Heart right ventricle (tissue), 16 donors: Measurements from ENCODE around the gene LCE4A. TPM values are rescaled to one million over a fixed set of nuclear protein-coding genes. Genes with fewer than 3 reads are reported as not detected.

ENCODE experiments used
- ATAC-seq, 8 donors: fragments of 200-7000 bp; cut with Tn5 transposase; one replicate each; pipeline ENCODE4 v1.9.1; 2020; ENCODE audit warnings: mild to moderate bottlenecking in 8 of 8, moderate library complexity in 8 of 8, moderate number of reproducible peaks in 1 of 8
- DNase-seq, 2 donors: peaks; one replicate each; pipeline ENCODE4 v3.0.0-alpha.2; 2020
- H3K27ac ChIP-seq, 10 donors: fragments of 200-600 bp; sonication (generic) in 2 of 10; one replicate each; pipeline versions ENCODE4 v1.5.0 to v1.8.0; 2020 to 2022; ENCODE audit warnings: mild to moderate bottlenecking in 3 of 10
- H3K27me3 ChIP-seq, 7 donors: fragments of 200-600 bp; one replicate each; pipeline ENCODE4 v1.8.0; 2021 to 2022; ENCODE audit warnings: mild to moderate bottlenecking in 2 of 7
- H3K36me3 ChIP-seq, 9 donors: fragments of 200-600 bp; sonication (generic) in 1 of 9; one replicate each; pipeline versions ENCODE4 v1.5.0 to v1.8.0; 2020 to 2022; ENCODE audit warnings: mild to moderate bottlenecking in 2 of 9
- H3K4me1 ChIP-seq, 9 donors: fragments of 200-600 bp; sonication (generic) in 1 of 9; one replicate each; pipeline versions ENCODE4 v1.5.0 to v1.8.0; 2020 to 2022; ENCODE audit warnings: mild to moderate bottlenecking in 4 of 9
- H3K4me3 ChIP-seq, 10 donors: fragments of 200-600 bp; sonication (generic) in 2 of 10; one replicate each; pipeline versions ENCODE4 v1.5.0 to v1.8.0; 2020 to 2022; ENCODE audit warnings: mild to moderate bottlenecking in 7 of 10, moderate library complexity in 2 of 10
- H3K9me3 ChIP-seq, 11 donors: fragments of 200-600 bp in 10 of 11; sonication (generic) in 2 of 11; one replicate each; pipeline versions ENCODE4 v1.5.0 to v1.8.0; 2013 to 2022; ENCODE audit warnings: mild to moderate bottlenecking in 2 of 11, control low read depth in 1 of 11, moderate library complexity in 1 of 11
- CTCF ChIP-seq, 9 donors: fragments of 200-600 bp; sonication (generic) in 2 of 9; IDR thresholded peaks; one replicate each; pipeline versions ENCODE4 v1.5.0 to v1.8.0; 2021 to 2022; ENCODE audit warnings: antibody characterized with exemption in 9 of 9, mild to moderate bottlenecking in 5 of 9, moderate library complexity in 1 of 9
- WGBS, 2 donors: extraction: QIAGEN DNeasy Blood & Tissue Kit; methylation state at CpG; one replicate each; pipeline ENCODE4 v1.1.7; 2013; ENCODE audit warnings: inconsistent platforms in 1 of 2; 5-methylcytosine and 5-hydroxymethylcytosine counted together
- intact Hi-C, 10 donors: fragments of 100-400 bp; cut with DNase I; formaldehyde crosslinking; loops; one replicate each; pipeline versions ENCODE4 v1.11.1 to v1.14.2; 2022
- polyA plus RNA-seq, 2 donors: library from polyadenylated mRNA; stranded (reverse); fragments of 200-250 nt; gene quantifications; one replicate each; pipeline ENCODE4 v1.2.3, GENCODE V29; 2013
- total RNA-seq, 10 donors: library from RNA; stranded (reverse); fragmentation: NEBNext Ultra II Directional in 3 of 10; extraction: Animal tissue kit (Norgen Biotek cat#: 25700) in 3 of 10; gene quantifications; one replicate each; pipeline versions ENCODE4 v1.2.1 to v1.2.4, GENCODE V29; 2021 to 2023
- donor health status: Arrhythmogenic right ventricular cardiomyopathy.
- donor health status: ischemic (EF 13 %, LVEDD 7.1; RV severe dilation, severe dysfunction).
- donor health status: healthy with polysubstance abuse.
- donor health status: DM: no; HTN: yes; CAD: no.
- donor health status: DM: no; HTN: no; CAD: no.
- donor health status: ischemic (EF 25% LVEDD 6.9; RV normal size, moderate dysfunction).
- donor health status: ischemic (EF 25% LVEDD 5.7; RV mildly dilated, moderate dysfunction).
- donor health status: healthy.
- donor health status: DM: yes; HTN: yes; CAD: no.
- donor health status: Ischemic cardiomyopathy.
- donor health status: ischemic (EF 35%, LVEDD 5.7; RV mildly dilated, moderate dysfunction).
- donor health status: nonischemic (EF 11% LVEDD 7.7; RV severe dilation, severe dysfunction).
- donor health status: DM: yes; HTN: yes; CAD: no.
- donor health status: PGD.
- donor health status: ischemic (EF 29% LVEDD 5.4; RV normal size, mild dysfunction).
- donor health status: nonischemic (EF 23%, LVEDD 6.1; RV moderate dilation, normal function).

The LCE4A gene
- total and polyA plus RNA-seq, 12 donors, result not detected

DNA sequence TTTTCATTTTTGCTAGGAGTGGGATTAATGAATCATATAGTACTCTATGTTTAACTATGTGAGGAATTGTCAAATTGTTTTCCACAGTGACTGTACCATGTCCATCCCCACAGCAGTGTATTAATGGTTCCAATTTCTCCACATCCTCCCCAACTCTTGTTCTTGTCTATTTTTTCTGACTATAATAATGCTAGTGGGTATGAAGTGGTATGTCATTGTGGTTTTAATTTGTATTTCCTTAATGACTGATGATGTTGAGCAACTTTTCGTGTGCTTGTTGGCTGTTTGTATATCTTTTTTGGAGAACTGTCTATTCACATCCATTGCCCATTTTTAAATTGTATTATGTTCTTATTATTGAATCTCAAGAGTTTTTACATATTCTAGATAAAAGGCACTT lies 39.9 kb downstream of the LCE4A start:
- H3K27ac ChIP-seq, result no peak overlapping the region
- no peak overlapping the region for H3K4me3 ChIP-seq
- DNase-seq (no peak), ATAC-seq (no peak)
- intact Hi-C loops, result no loop called here
- H3K36me3 ChIP-seq, result no peaks in the 10 kb centered on the region
- no peaks in the 10 kb centered on the region for H3K4me1 ChIP-seq
- H3K27me3 ChIP-seq, result peaks cover 0 to 37% (median 7%) of the 10 kb centered on the region in 7 donors
- H3K9me3 ChIP-seq, result no peaks in the 10 kb centered on the region
- WGBS, 2 donors, result 45 to 50% methylated on average over 1 of the region's 1 CpG
- no peak for TF ChIP-seq CTCF (IDR thresholded peaks at IDR 0.05)

- Histone ChIP-seq H3K36me3 (no peaks in the 10 kb centered on the region), H3K4me1 (no peaks in the 10 kb centered on the region), H3K27me3 (peaks cover 0 to 29% (median 12%) of the 10 kb centered on the region in 7 donors), H3K9me3 (no peaks in the 10 kb centered on the region), H3K4me3 (no peak overlapping the region), H3K27ac (no peak overlapping the region)
- no peak for TF ChIP-seq CTCF (IDR thresholded peaks at IDR 0.05)
- ATAC-seq, result no peak
- intact Hi-C loops, result no loop called here
- 61 to 71% methylated on average over 1 of the region's 1 CpG for WGBS, 2 donors
- DNase-seq, result no peak
Observed at GRCh38 chr1:152752225-152752624, 44.3 kb downstream of the LCE4A start.

- no peak for ATAC-seq
- 19 to 25% methylated on average over 1 of the region's 1 CpG for WGBS, 2 donors
- intact Hi-C loops, result no loop called here
- DNase-seq, result no peak
- Histone ChIP-seq H3K9me3 (no peaks in the 10 kb centered on the region), H3K4me3 (no peak overlapping the region), H3K27ac (no peak overlapping the region), H3K4me1 (no peaks in the 10 kb centered on the region), H3K36me3 (no peaks in the 10 kb centered on the region), H3K27me3 (peaks cover 0 to 29% (median 12%) of the 10 kb centered on the region in 7 donors)
- no peak for TF ChIP-seq CTCF (IDR thresholded peaks at IDR 0.05)
Observed at GRCh38 chr1:152753586-152753985, 45.6 kb downstream of the LCE4A start.

GRCh38 chr1:152756872-152757271 lies 48.9 kb downstream of the LCE4A start:
- no peak for TF ChIP-seq CTCF (IDR thresholded peaks at IDR 0.05)
- no peak for DNase-seq
- Histone ChIP-seq H3K9me3 (no peaks in the 10 kb centered on the region), H3K4me3 (no peak overlapping the region), H3K27me3 (peaks cover 0 to 10% (median 3%) of the 10 kb centered on the region in 7 donors), H3K27ac (no peak overlapping the region), H3K36me3 (no peaks in the 10 kb centered on the region), H3K4me1 (no peaks in the 10 kb centered on the region)
- WGBS, 2 donors, result 63 to 77% methylated on average over 2 of the region's 2 CpGs
- ATAC-seq, result no peak
- intact Hi-C loops, result no loop called here
